GM12878 (cell line): ENCODE data around the gene FCHSD2. TPM values are rescaled to one million over a fixed set of nuclear protein-coding genes. Genes with fewer than 3 reads are reported as not detected.

ENCODE experiments used
- ATAC-seq: fragments of 200-7000 bp; cut with Tn5 transposase; 3 replicates; pipeline ENCODE4 v1.9.1; 2020; ENCODE audit warnings: mild to moderate bottlenecking, moderate library complexity
- BruUV-seq: library from RNA; stranded (reverse); fragments of 400-500 nt; replicated peaks from 2 replicates; lab custom pipeline; 2021; lab: Mats Ljungman, UMichigan
- CTCF ChIA-PET: fragments of 300-600 bp; sonication (Branson Sonifier 250); formaldehyde crosslinking; extraction: SDS; loops from one replicate; lab custom pipeline; 2021; ENCODE audit warnings: inconsistent platforms; lab: Yijun Ruan, JAX
- POLR2A ChIA-PET: fragments of 350-600 bp; formaldehyde crosslinking; extraction: SDS; loops from one replicate; lab custom pipeline; 2021; ENCODE audit warnings: inconsistent platforms; lab: Charles Lee
- RAD21 ChIA-PET: fragments of 300-600 bp; sonication (Branson Sonifier 250); formaldehyde crosslinking; loops from one replicate; lab custom pipeline; 2023; ENCODE audit warnings: antibody characterized with exemption; ENCODE audit not compliant: unreplicated experiment; lab: Charles Lee
- SMC1A ChIA-PET: fragments of 300-600 bp; sonication (Branson Sonifier 250); formaldehyde crosslinking; loops from one replicate; lab custom pipeline; 2023; ENCODE audit not compliant: unreplicated experiment, uncharacterized antibody; lab: Charles Lee
- DNase-seq: peaks from one replicate; pipeline ENCODE4 v3.0.0-alpha.2; 2011; ENCODE audit warnings: low read depth, low spot score
- FAIRE-seq: peaks from 3 replicates; lab custom pipeline; 2011; peaks lifted over from hg19 to GRCh38; lab: Jason Lieb, UNC
- H2AFZ ChIP-seq: 2 replicates; pipeline ENCODE4 v1.6.0; 2011; ENCODE audit warnings: low read depth, low read length, control low read depth; ENCODE audit not compliant: control insufficient read depth
- H3K27ac ChIP-seq: 2 replicates; pipeline ENCODE4 v1.5.1; 2011; ENCODE audit warnings: control low read depth; ENCODE audit not compliant: control insufficient read depth, insufficient read depth
- H3K27me3 ChIP-seq, 2 experiments: replicated peaks in 1 of 2; 2 replicates each; pipeline versions ENCODE4 v1.6.0 to v1.6.1; 2011; ENCODE audit warnings: low read length in 1 of 2; ENCODE audit not compliant: control insufficient read depth in 2 of 2, insufficient read depth in 2 of 2
- H3K36me3 ChIP-seq, 2 experiments: 2 replicates each; pipeline ENCODE4 v1.5.1; 2011; ENCODE audit warnings: low read length in 1 of 2; ENCODE audit not compliant: control insufficient read depth in 2 of 2, insufficient read depth in 2 of 2
- H3K4me1 ChIP-seq: 2 replicates; pipeline ENCODE4 v1.6.1; 2011; ENCODE audit warnings: mild to moderate bottlenecking, low read length, moderate library complexity, mixed read lengths; ENCODE audit not compliant: control insufficient read depth, insufficient read depth
- H3K4me2 ChIP-seq: 2 replicates; pipeline ENCODE4 v1.6.0; 2011; ENCODE audit warnings: control low read depth; ENCODE audit not compliant: control insufficient read depth, insufficient read depth
- H3K4me3 ChIP-seq: fragments of 200-600 bp; sonication (generic); 2 replicates; pipeline ENCODE4 v1.5.1; 2016
- H3K79me2 ChIP-seq: 2 replicates; pipeline ENCODE4 v1.6.0; 2011; ENCODE audit warnings: low read length; ENCODE audit not compliant: control insufficient read depth, insufficient read depth
- H3K9ac ChIP-seq: 2 replicates; pipeline ENCODE4 v1.8.0; 2011; ENCODE audit warnings: low read length, control low read depth, mixed read lengths; ENCODE audit not compliant: control insufficient read depth, insufficient read depth
- H3K9me3 ChIP-seq: replicated peaks from 3 replicates; pipeline ENCODE4 v1.5.1; 2011; ENCODE audit warnings: mild to moderate bottlenecking, low read length; ENCODE audit not compliant: control insufficient read depth, insufficient read depth
- H4K20me1 ChIP-seq: 2 replicates; pipeline ENCODE4 v1.6.0; 2011; ENCODE audit not compliant: control insufficient read depth, insufficient read depth
- BACH1 ChIP-seq: fragments of 450-650 bp; IDR thresholded peaks from 2 replicates; pipeline ENCODE4 v1.6.1; 2017; ENCODE audit warnings: mild to moderate bottlenecking, borderline replicate concordance
- MTA3 ChIP-seq: IDR thresholded peaks from 2 replicates; pipeline ENCODE4 v1.6.1; 2012; ENCODE audit warnings: low read length, inconsistent platforms, borderline replicate concordance
- POLR2AphosphoS2 ChIP-seq: IDR thresholded peaks from 2 replicates; pipeline ENCODE4 v1.6.1; 2011; ENCODE audit warnings: low read depth, mild to moderate bottlenecking, low read length, improper control_type of control experiment, moderate library complexity
- SRF ChIP-seq, 2 experiments: IDR thresholded peaks; 2 replicates each; pipeline ENCODE4 v1.6.1; 2011; ENCODE audit warnings: low read depth in 2 of 2, low read length in 2 of 2, mild to moderate bottlenecking in 1 of 2, moderate library complexity in 1 of 2
- WGBS: methylation state at CpG from one replicate; pipeline ENCODE4 v1.1.6; 2016; ENCODE audit warnings: low lambda C conversion rate; ENCODE audit not compliant: insufficient replicate concordance, insufficient coverage; ENCODE audit errors: missing lambda C conversion rate; 5-methylcytosine and 5-hydroxymethylcytosine counted together
- in situ Hi-C: fragments of 300-500 bp; cut with MboI; formaldehyde crosslinking; loops from 9 replicates; pipeline ENCODE4 v1.14.3; 2018; ENCODE audit warnings: mixed read lengths
- intact Hi-C: fragments of 100-400 bp; cut with micrococcal nuclease; formaldehyde crosslinking; loops from one replicate; pipeline ENCODE4 v1.14.2; 2022; ENCODE audit not compliant: unreplicated experiment
- polyA plus RNA-seq, 11 experiments: library from polyadenylated mRNA; depleted of rRNA in 4 of 11; unstranded in 6 of 11; stranded (reverse) in 5 of 11; fragments of >200 nt; fragmentation: Nextera tagmentation in 4 of 11; fragmentation: Illumina TruSeq in 1 of 11; extraction: Ambion mirVana in 4 of 11; extraction: Trizol in 1 of 11; gene quantifications; 1 replicate in 1 of 11; 2 replicates in 10 of 11; pipeline versions ENCODE4 v1.2.1 to v1.2.3, GENCODE V29; 2011 to 2016; ENCODE audit warnings: inconsistent platforms in 2 of 11, missing spikeins in 2 of 11, low read depth in 1 of 11
- total RNA-seq, 4 experiments: library from RNA; depleted of rRNA in 3 of 4; stranded (reverse); fragments of >200 nt in 3 of 4; fragmentation: Illumina TruSeq in 1 of 4; extraction: Trizol in 1 of 4; gene quantifications; 2 replicates each; pipeline versions ENCODE4 v1.2.1 to v1.2.3, GENCODE V29; 2013 to 2021
- TF ChIP-seq, protein P1 (sequence below): fragments of 450-650 bp; IDR thresholded peaks from 2 replicates; pipeline ENCODE4 v1.6.1; 2017; ENCODE audit warnings: antibody characterized with exemption, mild to moderate bottlenecking, moderate library complexity
- TF ChIP-seq, protein P2 (sequence below): fragments of 450-650 bp; formaldehyde crosslinking; IDR thresholded peaks from 2 replicates; pipeline ENCODE4 v1.4.0; 2022; ENCODE audit warnings: mild to moderate bottlenecking, moderate library complexity
- TF ChIP-seq, protein P3 (sequence below): IDR thresholded peaks from 2 replicates; pipeline ENCODE4 v1.6.1; 2012; ENCODE audit warnings: low read length, inconsistent platforms

Gene FCHSD2
- total and polyA plus RNA-seq, 10 of the 15 experiments (the other 5 are each of a cell fraction or from before 2014, with no cell fraction given) = 13.2 to 89.8 (median 47.8) TPM

DNA sequence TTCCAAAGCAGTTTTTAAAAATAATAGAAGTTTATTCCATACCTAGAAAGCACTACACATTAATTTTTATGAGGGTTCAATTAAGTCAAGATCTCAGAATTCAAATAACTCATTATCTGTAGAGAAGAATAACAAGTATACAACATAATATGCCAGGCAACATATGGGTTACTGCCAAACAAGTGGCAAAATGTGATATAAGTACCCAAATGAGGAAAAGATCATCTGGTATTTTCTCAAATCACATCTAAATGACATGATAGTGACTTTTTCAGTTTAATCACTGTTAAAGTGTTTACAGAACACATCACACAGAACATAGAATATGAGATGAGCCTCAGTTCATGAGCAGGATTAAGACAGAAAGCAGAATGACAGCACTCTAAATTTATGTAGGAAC, 123.3 kb downstream of the FCHSD2 start (continued):
- TF ChIP-seq, protein P1, sequence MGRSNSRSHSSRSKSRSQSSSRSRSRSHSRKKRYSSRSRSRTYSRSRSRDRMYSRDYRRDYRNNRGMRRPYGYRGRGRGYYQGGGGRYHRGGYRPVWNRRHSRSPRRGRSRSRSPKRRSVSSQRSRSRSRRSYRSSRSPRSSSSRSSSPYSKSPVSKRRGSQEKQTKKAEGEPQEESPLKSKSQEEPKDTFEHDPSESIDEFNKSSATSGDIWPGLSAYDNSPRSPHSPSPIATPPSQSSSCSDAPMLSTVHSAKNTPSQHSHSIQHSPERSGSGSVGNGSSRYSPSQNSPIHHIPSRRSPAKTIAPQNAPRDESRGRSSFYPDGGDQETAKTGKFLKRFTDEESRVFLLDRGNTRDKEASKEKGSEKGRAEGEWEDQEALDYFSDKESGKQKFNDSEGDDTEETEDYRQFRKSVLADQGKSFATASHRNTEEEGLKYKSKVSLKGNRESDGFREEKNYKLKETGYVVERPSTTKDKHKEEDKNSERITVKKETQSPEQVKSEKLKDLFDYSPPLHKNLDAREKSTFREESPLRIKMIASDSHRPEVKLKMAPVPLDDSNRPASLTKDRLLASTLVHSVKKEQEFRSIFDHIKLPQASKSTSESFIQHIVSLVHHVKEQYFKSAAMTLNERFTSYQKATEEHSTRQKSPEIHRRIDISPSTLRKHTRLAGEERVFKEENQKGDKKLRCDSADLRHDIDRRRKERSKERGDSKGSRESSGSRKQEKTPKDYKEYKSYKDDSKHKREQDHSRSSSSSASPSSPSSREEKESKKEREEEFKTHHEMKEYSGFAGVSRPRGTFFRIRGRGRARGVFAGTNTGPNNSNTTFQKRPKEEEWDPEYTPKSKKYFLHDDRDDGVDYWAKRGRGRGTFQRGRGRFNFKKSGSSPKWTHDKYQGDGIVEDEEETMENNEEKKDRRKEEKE = no peak

DNA sequence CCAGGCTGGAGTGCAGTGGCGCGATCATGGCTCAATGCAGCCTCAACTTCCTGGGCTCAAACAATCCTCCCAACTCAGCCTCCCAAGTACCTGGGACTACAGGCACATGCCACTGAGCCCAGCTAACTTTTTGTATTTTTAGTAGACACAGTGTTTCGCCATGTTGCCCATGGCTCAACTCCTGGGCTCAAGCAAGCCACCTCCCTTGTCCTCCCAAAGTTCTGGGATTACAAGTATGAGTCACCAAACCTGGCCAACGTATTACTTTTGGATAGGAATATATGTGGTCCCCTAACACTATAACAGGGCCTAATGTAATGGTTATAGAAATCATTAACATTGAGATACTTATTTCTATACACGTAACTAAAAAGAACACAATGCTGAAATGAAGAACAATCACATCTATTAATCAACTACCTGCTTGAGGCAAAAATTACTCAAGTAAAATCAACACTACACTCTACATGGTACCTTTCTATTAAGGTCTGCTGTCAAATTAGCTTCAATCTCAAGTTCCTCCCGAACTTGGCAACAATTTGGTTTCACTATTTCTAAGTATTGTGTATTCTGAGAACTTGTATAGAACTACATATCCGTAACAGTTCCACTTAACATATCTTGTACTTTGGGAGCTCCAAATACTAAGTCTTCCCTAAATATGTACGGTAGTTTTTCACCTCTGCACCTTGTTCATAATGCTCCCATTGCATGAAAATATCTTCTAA, 124.9 kb downstream of the FCHSD2 start:
- no peak overlapping the region for H3K4me3 ChIP-seq
- ChIA-PET CTCF (interaction anchor here (0.8 to 1.7 kb wide), 3 partner anchors 92 to 319 kb away, joined by 3 to 6 read pairs (median 4); no protein-coding TSS in a partner anchor), RAD21 (interaction anchor here (1.1 kb wide), 1 partner anchor 31 kb away, joined by 4 read pairs; no protein-coding TSS in a partner anchor), POLR2A (no interaction called here), SMC1A (interaction anchor here (0.8 to 2.0 kb wide), 6 partner anchors 18 to 120 kb away, joined by 3 to 4 read pairs (median 4); no protein-coding TSS in a partner anchor)
- H3K79me2 ChIP-seq = peaks cover 47% of the 10 kb centered on the region
- peaks cover 5% of the 10 kb centered on the region; the same call in 2 of the 3 replicates for H3K9me3 ChIP-seq
- no peak overlapping the region for H2AFZ ChIP-seq
- no peak overlapping the region for H3K27ac ChIP-seq
- no peaks in the 10 kb centered on the region for H3K27me3 ChIP-seq
- 0 out of 2 replicates have a peak overlapping the region, but pooled peaks have one; percentile 23 for H3K4me2 ChIP-seq
- H3K4me1 ChIP-seq = no peaks in the 10 kb centered on the region
- no TSS peak for BruUV-seq
- ATAC-seq (peak; percentile 36; the same call in 2 of the 3 replicates), FAIRE-seq (no peak), DNase-seq (no peak)
- intact Hi-C loops = no loop called here
- H3K9ac ChIP-seq = no peak overlapping the region
- in situ Hi-C loops = no loop called here
- TF ChIP-seq, protein P2, sequence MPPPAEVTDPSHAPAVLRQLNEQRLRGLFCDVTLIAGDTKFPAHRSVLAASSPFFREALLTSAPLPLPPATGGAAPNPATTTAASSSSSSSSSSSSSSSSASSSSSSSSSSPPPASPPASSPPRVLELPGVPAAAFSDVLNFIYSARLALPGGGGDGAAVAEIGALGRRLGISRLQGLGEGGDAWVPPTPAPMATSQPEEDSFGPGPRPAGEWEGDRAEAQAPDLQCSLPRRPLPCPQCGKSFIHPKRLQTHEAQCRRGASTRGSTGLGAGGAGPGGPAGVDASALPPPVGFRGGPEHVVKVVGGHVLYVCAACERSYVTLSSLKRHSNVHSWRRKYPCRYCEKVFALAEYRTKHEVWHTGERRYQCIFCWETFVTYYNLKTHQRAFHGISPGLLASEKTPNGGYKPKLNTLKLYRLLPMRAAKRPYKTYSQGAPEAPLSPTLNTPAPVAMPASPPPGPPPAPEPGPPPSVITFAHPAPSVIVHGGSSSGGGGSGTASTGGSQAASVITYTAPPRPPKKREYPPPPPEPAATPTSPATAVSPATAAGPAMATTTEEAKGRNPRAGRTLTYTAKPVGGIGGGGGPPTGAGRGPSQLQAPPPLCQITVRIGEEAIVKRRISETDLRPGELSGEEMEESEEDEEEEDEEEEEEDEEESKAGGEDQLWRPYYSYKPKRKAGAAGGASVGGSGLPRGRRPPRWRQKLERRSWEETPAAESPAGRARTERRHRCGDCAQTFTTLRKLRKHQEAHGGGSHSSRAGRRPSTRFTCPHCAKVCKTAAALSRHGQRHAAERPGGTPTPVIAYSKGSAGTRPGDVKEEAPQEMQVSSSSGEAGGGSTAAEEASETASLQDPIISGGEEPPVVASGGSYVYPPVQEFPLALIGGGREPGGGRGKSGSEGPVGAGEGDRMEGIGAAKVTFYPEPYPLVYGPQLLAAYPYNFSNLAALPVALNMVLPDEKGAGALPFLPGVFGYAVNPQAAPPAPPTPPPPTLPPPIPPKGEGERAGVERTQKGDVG = no peak
- TF ChIP-seq, protein P3, sequence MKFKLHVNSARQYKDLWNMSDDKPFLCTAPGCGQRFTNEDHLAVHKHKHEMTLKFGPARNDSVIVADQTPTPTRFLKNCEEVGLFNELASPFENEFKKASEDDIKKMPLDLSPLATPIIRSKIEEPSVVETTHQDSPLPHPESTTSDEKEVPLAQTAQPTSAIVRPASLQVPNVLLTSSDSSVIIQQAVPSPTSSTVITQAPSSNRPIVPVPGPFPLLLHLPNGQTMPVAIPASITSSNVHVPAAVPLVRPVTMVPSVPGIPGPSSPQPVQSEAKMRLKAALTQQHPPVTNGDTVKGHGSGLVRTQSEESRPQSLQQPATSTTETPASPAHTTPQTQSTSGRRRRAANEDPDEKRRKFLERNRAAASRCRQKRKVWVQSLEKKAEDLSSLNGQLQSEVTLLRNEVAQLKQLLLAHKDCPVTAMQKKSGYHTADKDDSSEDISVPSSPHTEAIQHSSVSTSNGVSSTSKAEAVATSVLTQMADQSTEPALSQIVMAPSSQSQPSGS = no peak
- no peak for TF ChIP-seq POLR2AphosphoS2
- no peak for TF ChIP-seq BACH1
- no peak for TF ChIP-seq SRF (IDR thresholded peaks at IDR 0.05; ENCODE audit: low read depth in 2 of 2, low read length in 2 of 2)
- TF ChIP-seq MTA3 = no peak
- H3K36me3 ChIP-seq = peaks cover 0 to 9% of the 10 kb centered on the region in 2 experiments; a peak in 2 of 4 replicates
- no peaks in the 10 kb centered on the region for H4K20me1 ChIP-seq
- 44% methylated on average over 8 of the region's 8 CpGs for WGBS
